Measurements from ENCODE around the gene ZNF680.
A peak's percentile ranks its signal among the peaks of the same experiment; 100 is the strongest.

ZNF680 gene

GRCh38 chr7:64562626-64563278 lies at the start of gene ZNF680:
ZNF680 (minus strand) TSS chr7:64563071; CDS start chr7:64562954, 117 bp downstream.
- Histone ChIP-seq H3K4me1 (peaks cover 0 to 47% (median 31%) of the 10 kb centered on the region in 4 donors), H3K36me3 (no peaks in the 10 kb centered on the region), H3K4me3 (peak within 1 kb of the TSS; percentile 71 to 72), H3K27ac (peak within 1 kb of the TSS; percentile 89 to 91), H3K27me3 (no peaks in the 10 kb centered on the region), H3K9me3 (no peaks in the 10 kb centered on the region)
- TF ChIP-seq CTCF (IDR thresholded peaks at IDR 0.05): no peak
- intact Hi-C loops (cut with DNase I; ENCODE audit: low total_unique reads): no loop called here
- peak; percentile 98 to 99 for DNase-seq

DNA sequence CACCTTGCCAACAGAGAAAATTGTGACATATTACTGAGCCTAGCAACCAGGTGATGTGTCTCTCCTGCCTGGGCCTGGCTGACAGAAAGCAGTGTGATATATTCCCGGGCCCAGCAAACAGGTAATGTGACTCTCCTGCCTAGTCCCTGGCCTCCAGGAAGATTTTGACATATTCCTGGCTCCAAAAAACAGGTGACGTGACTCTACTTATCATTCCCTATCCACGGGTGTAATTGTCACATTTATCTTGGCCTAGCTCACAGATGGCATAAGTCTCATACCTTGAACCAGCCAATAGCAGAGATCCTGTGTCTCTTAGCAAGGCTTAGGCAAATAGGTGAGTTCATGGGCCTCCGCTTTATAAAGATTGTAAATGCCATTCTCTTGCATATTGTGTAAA lies 49.6 kb upstream of the ZNF680 start:
- no peak overlapping the region for H3K27ac ChIP-seq
- H3K4me3 ChIP-seq: no peak overlapping the region
- TF ChIP-seq CTCF (IDR thresholded peaks at IDR 0.05): no peak
- intact Hi-C loops (cut with DNase I; ENCODE audit: low total_unique reads): no loop called here
- H3K36me3 ChIP-seq: no peaks in the 10 kb centered on the region
- DNase-seq: no peak
- H3K27me3 ChIP-seq: no peaks in the 10 kb centered on the region
- no peaks in the 10 kb centered on the region for H3K4me1 ChIP-seq
- no peaks in the 10 kb centered on the region for H3K9me3 ChIP-seq

DNA sequence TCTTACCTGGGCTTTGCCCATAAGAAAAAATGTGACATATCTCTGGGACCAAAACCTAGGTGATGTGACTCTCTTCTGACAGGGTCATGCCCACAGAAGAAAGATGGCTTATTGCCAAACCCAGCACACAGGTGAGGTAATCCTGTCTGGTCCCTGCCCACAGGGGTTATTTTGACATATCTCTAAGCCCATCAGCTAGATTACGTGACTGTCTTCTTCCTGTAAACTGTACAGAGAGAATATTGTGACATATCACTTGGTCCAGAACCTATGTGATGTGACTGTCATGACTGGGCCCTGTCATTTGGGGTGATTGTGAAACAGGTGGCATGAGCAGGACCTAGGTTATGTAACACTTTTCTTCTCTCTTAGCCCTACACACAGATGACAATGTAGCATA lies 48.8 kb upstream of the ZNF680 start:
- DNase-seq: no peak
- H3K27me3 ChIP-seq: no peaks in the 10 kb centered on the region

DNA sequence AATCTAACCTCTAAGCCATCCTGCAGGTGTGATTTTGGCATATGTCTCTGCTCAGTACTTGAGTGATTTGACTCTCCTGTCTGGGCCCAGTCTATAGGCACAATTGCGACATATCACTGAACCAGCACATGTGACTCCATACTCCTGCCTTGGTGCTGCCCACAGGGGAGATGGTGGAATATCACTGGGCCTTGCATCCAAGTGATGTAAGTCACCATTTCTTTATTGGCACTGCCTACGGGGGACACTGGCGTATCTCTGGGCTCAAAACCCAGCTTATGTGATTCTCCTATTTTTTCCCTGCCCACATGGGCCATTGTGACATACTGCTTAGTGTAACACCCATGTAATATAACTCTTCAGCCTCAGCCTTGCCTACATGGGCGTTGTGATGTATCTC lies 48.1 kb upstream of the ZNF680 start:
- no peaks in the 10 kb centered on the region for H3K36me3 ChIP-seq
- intact Hi-C loops (cut with DNase I; ENCODE audit: low total_unique reads): no loop called here
- no peak for TF ChIP-seq CTCF (IDR thresholded peaks at IDR 0.05)
- H3K27ac ChIP-seq: no peak overlapping the region
- H3K4me3 ChIP-seq: no peak overlapping the region
- DNase-seq: no peak
- H3K27me3 ChIP-seq: no peaks in the 10 kb centered on the region
- H3K9me3 ChIP-seq: no peaks in the 10 kb centered on the region
- no peaks in the 10 kb centered on the region for H3K4me1 ChIP-seq

More for the DNA sequence above, 48.8 kb upstream of the ZNF680 start:
- H3K9me3 ChIP-seq: no peaks in the 10 kb centered on the region
- H3K27ac ChIP-seq: no peak overlapping the region
- no peak for TF ChIP-seq CTCF (IDR thresholded peaks at IDR 0.05)
- H3K36me3 ChIP-seq: no peaks in the 10 kb centered on the region
- H3K4me1 ChIP-seq: no peaks in the 10 kb centered on the region
- no peak overlapping the region for H3K4me3 ChIP-seq
- intact Hi-C loops (cut with DNase I; ENCODE audit: low total_unique reads): no loop called here

- intact Hi-C loops (cut with DNase I; ENCODE audit: low total_unique reads): no loop called here
- no peaks in the 10 kb centered on the region for H3K9me3 ChIP-seq
- no peak for TF ChIP-seq CTCF (IDR thresholded peaks at IDR 0.05)
- no peak overlapping the region for H3K27ac ChIP-seq
- H3K27me3 ChIP-seq: no peaks in the 10 kb centered on the region
- no peaks in the 10 kb centered on the region for H3K36me3 ChIP-seq
- no peak for DNase-seq
- no peak overlapping the region for H3K4me3 ChIP-seq
- no peaks in the 10 kb centered on the region for H3K4me1 ChIP-seq
Measured at GRCh38 chr7:64608116-64608910, 45.4 kb upstream of the ZNF680 start.

Data from tibial artery (tissue), 4 donors.